Breast epithelium (tissue), 4 donors: ENCODE data around the gene TCF4. TPM values are rescaled to one million over a fixed set of nuclear protein-coding genes. Genes with fewer than 3 reads are reported as not detected.

Source experiments
- DNase-seq, 2 donors: peaks; one replicate each; pipeline ENCODE4 v3.0.0-alpha.2; 2019; ENCODE audit warnings: low spot score in 2 of 2
- H3K27ac ChIP-seq, 2 donors: fragments of 200-600 bp; sonication (generic) in 1 of 2; one replicate each; pipeline ENCODE4 v1.5.1; 2016 to 2019; ENCODE audit warnings: mild to moderate bottlenecking in 1 of 2
- H3K27me3 ChIP-seq, 2 donors: fragments of 200-600 bp; sonication (generic) in 1 of 2; one replicate each; pipeline versions ENCODE4 v1.5.1 to v1.6.0; 2017 to 2019; ENCODE audit warnings: control low read depth in 1 of 2, mild to moderate bottlenecking in 1 of 2
- H3K36me3 ChIP-seq: fragments of 200-600 bp; one replicate; pipeline ENCODE4 v1.5.1; 2019
- H3K4me1 ChIP-seq, 2 donors: fragments of 200-600 bp; sonication (generic); one replicate each; pipeline ENCODE4 v1.5.1; 2016 to 2019; ENCODE audit warnings: control low read depth in 1 of 2
- H3K4me3 ChIP-seq, 3 donors: fragments of 200-600 bp; sonication (generic); 1 replicate in 2 of 3; 2 replicates in 1 of 3; pipeline ENCODE4 v1.5.1; 2016 to 2019; ENCODE audit warnings: mild to moderate bottlenecking in 3 of 3, moderate library complexity in 2 of 3
- H3K9me3 ChIP-seq, 2 donors: fragments of 200-600 bp; sonication (generic) in 1 of 2; one replicate each; pipeline ENCODE4 v1.5.1; 2016 to 2019; ENCODE audit warnings: control low read depth in 1 of 2
- CTCF ChIP-seq, 3 donors: fragments of 450-650 bp; IDR thresholded peaks; one replicate each; pipeline ENCODE4 v1.5.1; 2016 to 2017; ENCODE audit warnings: antibody characterized with exemption in 3 of 3, mild to moderate bottlenecking in 3 of 3, moderate library complexity in 3 of 3
- POLR2A ChIP-seq: fragments of 450-650 bp; IDR thresholded peaks from one replicate; pipeline ENCODE4 v1.6.1; 2016; ENCODE audit warnings: antibody characterized with exemption, mild to moderate bottlenecking, moderate library complexity
- POLR2AphosphoS5 ChIP-seq, 3 donors: sonication (generic); formaldehyde crosslinking; IDR thresholded peaks; one replicate each; pipeline ENCODE4 v1.6.1; 2017; ENCODE audit warnings: antibody characterized with exemption in 3 of 3
- intact Hi-C: fragments of 100-400 bp; cut with DNase I; formaldehyde crosslinking; loops from one replicate; pipeline ENCODE4 v1.15.1; 2023; ENCODE audit warnings: low total_unique reads
- total RNA-seq, 3 donors: library from RNA; depleted of rRNA; stranded (reverse); fragments of >200 nt; gene quantifications; one replicate each; pipeline ENCODE4 v1.1.0, GENCODE V29; 2016

The TCF4 gene
- total RNA-seq, 3 donors from 2014 or later = 79.6 to 133 (median 114) TPM

GRCh38 chr18:55508651-55509050 is 79.3 kb downstream of the TCF4 start:
- no peaks in the 10 kb centered on the region for H3K9me3 ChIP-seq
- H3K27ac ChIP-seq = peak overlapping the region; percentile 9 to 73
- no peak overlapping the region for H3K4me3 ChIP-seq
- no peaks in the 10 kb centered on the region for H3K4me1 ChIP-seq
- intact Hi-C loops = loop anchor here (5.0 kb wide), 1 partner anchor 251 kb away; no protein-coding TSS in a partner anchor
- H3K27me3 ChIP-seq = no peaks in the 10 kb centered on the region
- no peaks in the 10 kb centered on the region for H3K36me3 ChIP-seq
- no peak for DNase-seq
- no peak for TF ChIP-seq POLR2A
- no peak for TF ChIP-seq POLR2AphosphoS5 (IDR thresholded peaks at IDR 0.05)
- TF ChIP-seq CTCF (IDR thresholded peaks at IDR 0.05) = no peak

- Histone ChIP-seq H3K4me1 (no peaks in the 10 kb centered on the region), H3K27ac (no peak overlapping the region), H3K36me3 (no peaks in the 10 kb centered on the region), H3K9me3 (no peaks in the 10 kb centered on the region), H3K4me3 (no peak overlapping the region), H3K27me3 (no peaks in the 10 kb centered on the region)
- DNase-seq = no peak
- intact Hi-C loops = loop anchor here (5.0 kb wide), 1 partner anchor 249 kb away; no protein-coding TSS in a partner anchor
- no peak for TF ChIP-seq POLR2A
- TF ChIP-seq POLR2AphosphoS5 (IDR thresholded peaks at IDR 0.05) = no peak
- TF ChIP-seq CTCF (IDR thresholded peaks at IDR 0.05) = no peak
These were observed 81.9 kb downstream of the TCF4 start for GRCh38 chr18:55506074-55506473.

- no peak overlapping the region for H3K4me3 ChIP-seq
- no peaks in the 10 kb centered on the region for H3K4me1 ChIP-seq
- intact Hi-C loops = loop anchor here (5.0 kb wide), 1 partner anchor 248 kb away; no protein-coding TSS in a partner anchor
- H3K27me3 ChIP-seq = no peaks in the 10 kb centered on the region
- DNase-seq = no peak
- TF ChIP-seq CTCF (IDR thresholded peaks at IDR 0.05) = no peak
- TF ChIP-seq POLR2AphosphoS5 (IDR thresholded peaks at IDR 0.05) = no peak
- no peak for TF ChIP-seq POLR2A
- H3K36me3 ChIP-seq = no peaks in the 10 kb centered on the region
- no peak overlapping the region for H3K27ac ChIP-seq
- no peaks in the 10 kb centered on the region for H3K9me3 ChIP-seq
These were observed 83.2 kb downstream of the TCF4 start for GRCh38 chr18:55504808-55505207.

- Histone ChIP-seq H3K36me3 (no peaks in the 10 kb centered on the region), H3K9me3 (no peaks in the 10 kb centered on the region), H3K4me3 (no peak overlapping the region), H3K27ac (no peak overlapping the region), H3K4me1 (no peaks in the 10 kb centered on the region), H3K27me3 (no peaks in the 10 kb centered on the region)
- no peak for DNase-seq
- TF ChIP-seq POLR2A = no peak
- TF ChIP-seq CTCF (IDR thresholded peaks at IDR 0.05) = no peak
- no peak for TF ChIP-seq POLR2AphosphoS5 (IDR thresholded peaks at IDR 0.05)
- intact Hi-C loops = no loop called here
These were observed 84.7 kb downstream of the TCF4 start for GRCh38 chr18:55503167-55503820.

- intact Hi-C loops = no loop called here
- Histone ChIP-seq H3K27me3 (no peaks in the 10 kb centered on the region), H3K27ac (no peak overlapping the region), H3K9me3 (no peaks in the 10 kb centered on the region), H3K36me3 (no peaks in the 10 kb centered on the region), H3K4me3 (no peak overlapping the region), H3K4me1 (no peaks in the 10 kb centered on the region)
- TF ChIP-seq POLR2A = no peak
- no peak for TF ChIP-seq POLR2AphosphoS5 (IDR thresholded peaks at IDR 0.05)
- TF ChIP-seq CTCF (IDR thresholded peaks at IDR 0.05) = no peak
- no peak for DNase-seq
These were observed 85.8 kb downstream of the TCF4 start for GRCh38 chr18:55501982-55502710.
